Glutamatergic neuron (in vitro differentiated cells): ENCODE measurements around the gene EPSTI1. TPM values are rescaled to one million over a fixed set of nuclear protein-coding genes. Genes with fewer than 3 reads are reported as not detected.

ENCODE experiments used
- DNase-seq: peaks from one replicate; pipeline ENCODE4 v3.0.0; 2022
- H3K27ac Mint-ChIP-seq: one replicate; pipeline ENCODE4 v1.8.0; 2020; ENCODE audit warnings: mild to moderate bottlenecking, mixed read lengths, inconsistent platforms; ENCODE audit not compliant: unreplicated experiment
- H3K27me3 Mint-ChIP-seq: one replicate; pipeline ENCODE4 v1.8.0; 2020; ENCODE audit warnings: mild to moderate bottlenecking, moderate library complexity, mixed read lengths, inconsistent platforms; ENCODE audit not compliant: unreplicated experiment
- H3K36me3 Mint-ChIP-seq: one replicate; pipeline ENCODE4 v1.8.0; 2020; ENCODE audit warnings: mild to moderate bottlenecking, mixed read lengths, inconsistent platforms; ENCODE audit not compliant: unreplicated experiment
- H3K4me1 Mint-ChIP-seq: one replicate; pipeline ENCODE4 v1.8.0; 2020; ENCODE audit warnings: mild to moderate bottlenecking, low read depth, mixed read lengths, inconsistent platforms; ENCODE audit not compliant: unreplicated experiment
- H3K4me3 Mint-ChIP-seq: one replicate; pipeline ENCODE4 v1.8.0; 2020; ENCODE audit warnings: mild to moderate bottlenecking, mixed read lengths, inconsistent platforms; ENCODE audit not compliant: unreplicated experiment
- H3K9me3 Mint-ChIP-seq: one replicate; pipeline ENCODE4 v1.8.0; 2020; ENCODE audit warnings: mild to moderate bottlenecking, moderate library complexity, mixed read lengths, inconsistent platforms; ENCODE audit not compliant: unreplicated experiment
- total RNA-seq: library from RNA; stranded (reverse); fragmentation: NEBNext Ultra II Directional; extraction: Animal tissue kit (Norgen Biotek cat#: 25700); gene quantifications from one replicate; pipeline ENCODE4 v1.2.1, GENCODE V29; 2021; ENCODE audit not compliant: unreplicated experiment
- TF ChIP-seq, protein P1 (sequence below): fragments of 200-600 bp; sonication (generic); IDR thresholded peaks from one replicate; pipeline ENCODE4 v1.5.0; 2021; ENCODE audit not compliant: partially characterized antibody, unreplicated experiment

EPSTI1 gene
- total RNA-seq, 1 donor from 2014 or later, result not detected

DNA sequence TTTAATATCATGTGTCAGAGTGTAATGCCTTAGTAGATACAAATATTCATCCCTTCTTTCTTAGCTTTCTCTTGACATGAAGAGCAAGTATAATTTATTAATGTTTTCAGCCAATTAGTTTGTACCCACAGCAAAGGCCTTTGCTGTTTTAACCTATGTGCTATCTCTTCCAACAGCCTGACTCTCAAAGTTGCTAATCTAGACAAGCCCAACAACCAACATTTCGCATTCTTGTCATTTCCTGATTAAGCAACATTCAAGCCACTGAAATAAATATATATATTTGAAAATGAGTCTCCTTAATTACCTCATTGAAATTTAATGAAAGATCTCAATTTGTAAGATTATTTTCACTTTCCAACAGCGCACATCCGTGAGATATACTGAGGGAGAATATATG, 18.5 kb downstream of the EPSTI1 start:
- H3K27me3 Mint-ChIP-seq, result no peaks in the 10 kb centered on the region
- H3K4me1 Mint-ChIP-seq, result peaks cover 4% of the 10 kb centered on the region
- no peaks in the 10 kb centered on the region for H3K9me3 Mint-ChIP-seq
- H3K27ac Mint-ChIP-seq, result no peak overlapping the region
- no peak overlapping the region for H3K4me3 Mint-ChIP-seq
- TF ChIP-seq, protein P1, sequence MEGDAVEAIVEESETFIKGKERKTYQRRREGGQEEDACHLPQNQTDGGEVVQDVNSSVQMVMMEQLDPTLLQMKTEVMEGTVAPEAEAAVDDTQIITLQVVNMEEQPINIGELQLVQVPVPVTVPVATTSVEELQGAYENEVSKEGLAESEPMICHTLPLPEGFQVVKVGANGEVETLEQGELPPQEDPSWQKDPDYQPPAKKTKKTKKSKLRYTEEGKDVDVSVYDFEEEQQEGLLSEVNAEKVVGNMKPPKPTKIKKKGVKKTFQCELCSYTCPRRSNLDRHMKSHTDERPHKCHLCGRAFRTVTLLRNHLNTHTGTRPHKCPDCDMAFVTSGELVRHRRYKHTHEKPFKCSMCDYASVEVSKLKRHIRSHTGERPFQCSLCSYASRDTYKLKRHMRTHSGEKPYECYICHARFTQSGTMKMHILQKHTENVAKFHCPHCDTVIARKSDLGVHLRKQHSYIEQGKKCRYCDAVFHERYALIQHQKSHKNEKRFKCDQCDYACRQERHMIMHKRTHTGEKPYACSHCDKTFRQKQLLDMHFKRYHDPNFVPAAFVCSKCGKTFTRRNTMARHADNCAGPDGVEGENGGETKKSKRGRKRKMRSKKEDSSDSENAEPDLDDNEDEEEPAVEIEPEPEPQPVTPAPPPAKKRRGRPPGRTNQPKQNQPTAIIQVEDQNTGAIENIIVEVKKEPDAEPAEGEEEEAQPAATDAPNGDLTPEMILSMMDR, result no peak
- H3K36me3 Mint-ChIP-seq, result no peaks in the 10 kb centered on the region
- DNase-seq, result no peak

DNA sequence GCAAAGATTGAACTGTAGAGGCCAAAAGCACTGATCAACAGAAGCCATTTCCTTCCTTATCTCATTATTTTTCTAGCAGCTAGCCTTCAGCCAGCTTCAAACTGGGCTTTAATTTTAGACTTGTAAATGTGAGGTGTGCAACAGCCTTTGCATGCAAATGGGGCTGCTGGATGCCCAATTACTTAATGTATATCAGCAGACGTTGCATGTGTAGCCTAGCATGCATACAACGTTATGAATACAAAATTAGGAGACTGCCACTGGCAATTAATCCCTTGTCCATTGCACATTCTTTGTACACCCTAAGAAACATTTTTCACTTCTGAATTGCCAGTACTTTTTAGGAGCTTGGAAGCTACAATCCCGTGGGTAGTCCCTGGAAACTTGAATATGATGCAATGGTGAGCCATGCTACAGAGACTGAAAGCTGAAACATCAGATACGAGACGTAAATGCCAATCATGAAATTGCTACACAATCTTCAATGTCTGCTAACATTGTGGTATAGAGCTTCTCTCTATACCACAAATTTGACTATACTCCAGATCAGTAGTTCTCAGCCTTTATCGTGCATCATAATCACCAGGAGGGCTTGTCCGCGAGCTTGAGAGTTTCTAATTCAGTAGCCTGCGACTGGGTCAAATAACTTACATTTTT, 20.2 kb downstream of the EPSTI1 start:
- TF ChIP-seq, protein P1, result no peak
- no peak overlapping the region for H3K4me3 Mint-ChIP-seq
- H3K27ac Mint-ChIP-seq, result no peak overlapping the region
- H3K4me1 Mint-ChIP-seq, result peaks cover 4% of the 10 kb centered on the region
- DNase-seq, result no peak
- no peaks in the 10 kb centered on the region for H3K36me3 Mint-ChIP-seq
- H3K27me3 Mint-ChIP-seq, result no peaks in the 10 kb centered on the region
- no peaks in the 10 kb centered on the region for H3K9me3 Mint-ChIP-seq

DNA sequence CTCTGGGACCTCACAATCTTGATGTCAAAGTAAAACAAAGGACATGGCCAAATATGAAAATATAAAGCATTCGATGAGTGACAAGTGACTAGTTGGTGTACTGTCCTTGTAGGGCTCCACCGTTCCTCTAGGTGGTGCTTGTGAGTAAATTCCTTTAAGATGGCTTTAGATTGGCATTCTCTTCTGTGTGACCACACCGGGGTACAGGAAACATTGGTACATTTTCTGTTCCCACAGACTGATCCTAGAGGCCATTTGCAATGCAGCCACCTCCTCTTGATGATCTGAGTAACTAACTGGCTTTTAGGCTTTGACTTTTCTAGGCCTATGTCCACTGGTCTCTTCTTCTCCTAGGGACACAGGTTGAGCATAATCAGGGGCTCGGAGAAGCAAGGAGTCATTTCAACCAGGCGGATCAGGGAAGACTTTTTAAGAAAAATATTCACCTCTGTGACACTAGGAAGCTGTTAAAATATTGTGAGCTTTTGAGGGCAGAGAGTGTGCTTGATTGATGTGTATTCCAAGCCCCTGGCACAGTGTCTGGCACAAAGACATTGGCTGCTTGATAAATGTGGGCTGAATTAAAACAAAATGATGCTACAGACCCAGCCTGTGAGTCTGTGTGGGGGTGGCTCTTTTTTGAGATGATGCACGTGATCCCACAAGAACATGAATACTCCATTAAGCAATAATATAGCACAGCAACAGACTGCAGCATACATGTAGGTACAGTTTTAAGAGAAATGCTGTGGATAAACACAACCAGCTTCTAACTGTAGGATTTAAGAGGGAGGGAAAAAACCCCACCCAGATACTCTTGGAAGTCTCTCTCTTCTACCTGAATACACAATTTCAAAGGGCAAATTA, 21.0 kb downstream of the EPSTI1 start:
- no peaks in the 10 kb centered on the region for H3K9me3 Mint-ChIP-seq
- TF ChIP-seq, protein P1, result peak; percentile 71

DNA sequence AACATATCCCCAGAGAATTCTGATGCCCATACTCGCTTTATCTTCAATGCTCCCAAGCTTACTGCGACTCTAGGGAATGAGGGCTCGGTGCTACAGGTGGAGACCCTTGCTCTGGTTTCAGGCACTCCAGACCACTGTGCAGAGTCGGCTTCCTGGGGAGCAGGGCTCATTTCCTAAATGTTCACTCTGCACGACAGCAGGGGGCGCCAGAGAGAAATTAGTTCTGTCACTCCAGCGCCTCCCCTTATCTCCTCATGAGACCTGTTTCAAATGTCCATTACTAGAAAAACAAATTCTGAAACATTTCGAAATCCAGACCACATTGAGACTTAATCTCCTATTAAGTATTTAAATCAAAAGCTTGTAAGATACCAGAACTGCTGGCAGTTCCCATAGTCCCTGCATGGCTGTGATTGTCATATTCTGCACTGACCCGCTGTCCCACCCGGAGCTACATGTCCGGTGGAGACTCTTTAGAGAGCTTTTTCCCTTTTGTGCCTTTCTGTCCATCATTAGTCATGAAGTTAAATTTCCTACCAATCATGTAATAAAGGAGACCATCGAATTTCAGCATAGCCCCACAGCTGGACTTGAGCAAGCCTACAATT, 22.4 kb downstream of the EPSTI1 start:
- TF ChIP-seq, protein P1, result peak; percentile 91
- H3K27me3 Mint-ChIP-seq, result no peaks in the 10 kb centered on the region
- peak; percentile 93 for DNase-seq
- no peak overlapping the region for H3K4me3 Mint-ChIP-seq
- no peaks in the 10 kb centered on the region for H3K36me3 Mint-ChIP-seq
- no peaks in the 10 kb centered on the region for H3K9me3 Mint-ChIP-seq
- H3K4me1 Mint-ChIP-seq, result peaks cover 4% of the 10 kb centered on the region
- H3K27ac Mint-ChIP-seq, result no peak overlapping the region

More for the DNA sequence above, 21.0 kb downstream of the EPSTI1 start:
- Mint-ChIP-seq H3K36me3 (no peaks in the 10 kb centered on the region), H3K27me3 (no peaks in the 10 kb centered on the region), H3K4me1 (peaks cover 4% of the 10 kb centered on the region), H3K4me3 (no peak overlapping the region), H3K27ac (no peak overlapping the region)
- peak; percentile 30 for DNase-seq
